ENCODE results near the gene CATSPERE.
A peak's percentile ranks its signal among the peaks of the same experiment; 100 is the strongest.

CATSPERE gene

GRCh38 chr1:244451951-244452795, 8.9 kb upstream of the CATSPERE start:
- H3K4me3 ChIP-seq (ENCODE audit: low read depth in 1 of 2, low read length in 2 of 2) = peak overlapping the region; percentile 59 to 80; a peak in 3 of 4 replicates
- DNase-seq (peak; percentile 99), ATAC-seq (ENCODE audit: insufficient read depth, low read depth) (peak; percentile 90)
- peak overlapping the region; percentile 82 for H2AFZ ChIP-seq (ENCODE audit: low read depth, low read length)
- H3K9me3 ChIP-seq (ENCODE audit: insufficient read depth, low read length, severe bottlenecking) = no peaks in the 10 kb centered on the region
- H3K79me2 ChIP-seq (ENCODE audit: insufficient read depth, low read length) = peaks cover 45% of the 10 kb centered on the region
- peak overlapping the region; percentile 83 for H3K4me2 ChIP-seq (ENCODE audit: insufficient read depth, low read length)
- TF ChIP-seq EZH2 (IDR thresholded peaks at IDR 0.05; ENCODE audit: borderline replicate concordance, low read depth, low read length, severe bottlenecking) = no peak
- TF ChIP-seq CTCF (IDR thresholded peaks at IDR 0.05; ENCODE audit: borderline replicate concordance, extremely low read depth, low read length, poor library complexity, severe bottlenecking) = peak; percentile 54
- peak overlapping the region; percentile 91 for H3K9ac ChIP-seq (ENCODE audit: low read depth, low read length)
- peaks cover 22% of the 10 kb centered on the region for H3K36me3 ChIP-seq (ENCODE audit: insufficient read depth, low read length)
- H3K27ac ChIP-seq (ENCODE audit: low read length) = peak overlapping the region; percentile 98
- H3K4me1 ChIP-seq (ENCODE audit: insufficient read depth, low read length) = peaks cover 40% of the 10 kb centered on the region
- H4K20me1 ChIP-seq (ENCODE audit: insufficient read depth, low read length) = peaks cover 4% of the 10 kb centered on the region; the same call in 1 of the 2 replicates
- H3K27me3 ChIP-seq (ENCODE audit: insufficient read depth, low read length, poor library complexity) = no peaks in the 10 kb centered on the region

GRCh38 chr1:244454412-244454811, 6.7 kb upstream of the CATSPERE start:
- DNase-seq (no peak), ATAC-seq (ENCODE audit: insufficient read depth, low read depth) (no peak)
- Histone ChIP-seq H3K4me3 (ENCODE audit: low read depth in 1 of 2, low read length in 2 of 2) (no peak overlapping the region), H3K4me2 (ENCODE audit: insufficient read depth, low read length) (no peak overlapping the region), H3K79me2 (ENCODE audit: insufficient read depth, low read length) (peaks cover 23% of the 10 kb centered on the region), H3K9me3 (ENCODE audit: insufficient read depth, low read length, severe bottlenecking) (no peaks in the 10 kb centered on the region), H3K9ac (ENCODE audit: low read depth, low read length) (no peak overlapping the region), H3K27ac (ENCODE audit: low read length) (no peak overlapping the region), H3K36me3 (ENCODE audit: insufficient read depth, low read length) (peaks cover 16% of the 10 kb centered on the region), H3K4me1 (ENCODE audit: insufficient read depth, low read length) (peaks cover 28% of the 10 kb centered on the region), H4K20me1 (ENCODE audit: insufficient read depth, low read length) (peaks cover 4% of the 10 kb centered on the region; the same call in 1 of the 2 replicates), H2AFZ (ENCODE audit: low read depth, low read length) (no peak overlapping the region), H3K27me3 (ENCODE audit: insufficient read depth, low read length, poor library complexity) (no peaks in the 10 kb centered on the region)
- TF ChIP-seq CTCF (IDR thresholded peaks at IDR 0.05; ENCODE audit: borderline replicate concordance, extremely low read depth, low read length, poor library complexity, severe bottlenecking) (no peak), EZH2 (IDR thresholded peaks at IDR 0.05; ENCODE audit: borderline replicate concordance, low read depth, low read length, severe bottlenecking) (no peak)

- peaks cover 6% of the 10 kb centered on the region for H3K36me3 ChIP-seq (ENCODE audit: insufficient read depth, low read length)
- peaks cover 28% of the 10 kb centered on the region for H3K4me1 ChIP-seq (ENCODE audit: insufficient read depth, low read length)
- H3K4me3 ChIP-seq (ENCODE audit: low read depth in 1 of 2, low read length in 2 of 2) = no peak overlapping the region
- H3K79me2 ChIP-seq (ENCODE audit: insufficient read depth, low read length) = peaks cover under 1% of the 10 kb centered on the region
- no peaks in the 10 kb centered on the region for H4K20me1 ChIP-seq (ENCODE audit: insufficient read depth, low read length)
- no peak overlapping the region for H3K9ac ChIP-seq (ENCODE audit: low read depth, low read length)
- no peaks in the 10 kb centered on the region for H3K27me3 ChIP-seq (ENCODE audit: insufficient read depth, low read length, poor library complexity)
- ATAC-seq (ENCODE audit: insufficient read depth, low read depth) = no peak
- H3K27ac ChIP-seq (ENCODE audit: low read length) = no peak overlapping the region
- H3K4me2 ChIP-seq (ENCODE audit: insufficient read depth, low read length) = no peak overlapping the region
- no peak overlapping the region for H2AFZ ChIP-seq (ENCODE audit: low read depth, low read length)
- no peak for TF ChIP-seq EZH2 (IDR thresholded peaks at IDR 0.05; ENCODE audit: borderline replicate concordance, low read depth, low read length, severe bottlenecking)
- no peak for TF ChIP-seq CTCF (IDR thresholded peaks at IDR 0.05; ENCODE audit: borderline replicate concordance, extremely low read depth, low read length, poor library complexity, severe bottlenecking)
- DNase-seq = no peak
- H3K9me3 ChIP-seq (ENCODE audit: insufficient read depth, low read length, severe bottlenecking) = no peaks in the 10 kb centered on the region
Observed at GRCh38 chr1:244456586-244456985, 4.5 kb upstream of the CATSPERE start.

All from DND-41 (cell line).